ENCODE data around the gene SEZ6L.

- TF ChIP-seq POLR2A (IDR thresholded peaks at IDR 0.05) (no peak), POLR2AphosphoS5 (IDR thresholded peaks at IDR 0.05) (no peak)
- TF ChIP-seq, protein P1, sequence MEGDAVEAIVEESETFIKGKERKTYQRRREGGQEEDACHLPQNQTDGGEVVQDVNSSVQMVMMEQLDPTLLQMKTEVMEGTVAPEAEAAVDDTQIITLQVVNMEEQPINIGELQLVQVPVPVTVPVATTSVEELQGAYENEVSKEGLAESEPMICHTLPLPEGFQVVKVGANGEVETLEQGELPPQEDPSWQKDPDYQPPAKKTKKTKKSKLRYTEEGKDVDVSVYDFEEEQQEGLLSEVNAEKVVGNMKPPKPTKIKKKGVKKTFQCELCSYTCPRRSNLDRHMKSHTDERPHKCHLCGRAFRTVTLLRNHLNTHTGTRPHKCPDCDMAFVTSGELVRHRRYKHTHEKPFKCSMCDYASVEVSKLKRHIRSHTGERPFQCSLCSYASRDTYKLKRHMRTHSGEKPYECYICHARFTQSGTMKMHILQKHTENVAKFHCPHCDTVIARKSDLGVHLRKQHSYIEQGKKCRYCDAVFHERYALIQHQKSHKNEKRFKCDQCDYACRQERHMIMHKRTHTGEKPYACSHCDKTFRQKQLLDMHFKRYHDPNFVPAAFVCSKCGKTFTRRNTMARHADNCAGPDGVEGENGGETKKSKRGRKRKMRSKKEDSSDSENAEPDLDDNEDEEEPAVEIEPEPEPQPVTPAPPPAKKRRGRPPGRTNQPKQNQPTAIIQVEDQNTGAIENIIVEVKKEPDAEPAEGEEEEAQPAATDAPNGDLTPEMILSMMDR (IDR thresholded peaks at IDR 0.05 in 8 of 11, conservative IDR thresholded peaks at IDR 0.05 in 3 of 11) = no peak
Observed at GRCh38 chr22:26194313-26194712, 25.1 kb downstream of the SEZ6L start.

Data from spleen (tissue), 7 donors.